GM12878 (cell line): Measurements from ENCODE around the gene ARAP1. TPM values are rescaled to one million over a fixed set of nuclear protein-coding genes. Genes with fewer than 3 reads are reported as not detected.

ENCODE experiments used
- ATAC-seq: fragments of 200-7000 bp; cut with Tn5 transposase; 3 replicates; pipeline ENCODE4 v1.9.1; 2020; ENCODE audit warnings: mild to moderate bottlenecking, moderate library complexity
- BruUV-seq: library from RNA; stranded (reverse); fragments of 400-500 nt; replicated peaks from 2 replicates; lab custom pipeline; 2021; lab: Mats Ljungman, UMichigan
- CTCF ChIA-PET: fragments of 300-600 bp; sonication (Branson Sonifier 250); formaldehyde crosslinking; extraction: SDS; loops from one replicate; lab custom pipeline; 2021; ENCODE audit warnings: inconsistent platforms; lab: Yijun Ruan, JAX
- POLR2A ChIA-PET: fragments of 350-600 bp; formaldehyde crosslinking; extraction: SDS; loops from one replicate; lab custom pipeline; 2021; ENCODE audit warnings: inconsistent platforms; lab: Charles Lee
- RAD21 ChIA-PET: fragments of 300-600 bp; sonication (Branson Sonifier 250); formaldehyde crosslinking; loops from one replicate; lab custom pipeline; 2023; ENCODE audit warnings: antibody characterized with exemption; ENCODE audit not compliant: unreplicated experiment; lab: Charles Lee
- SMC1A ChIA-PET: fragments of 300-600 bp; sonication (Branson Sonifier 250); formaldehyde crosslinking; loops from one replicate; lab custom pipeline; 2023; ENCODE audit not compliant: unreplicated experiment, uncharacterized antibody; lab: Charles Lee
- DNase-seq: peaks from one replicate; pipeline ENCODE4 v3.0.0-alpha.2; 2011; ENCODE audit warnings: low read depth, low spot score
- FAIRE-seq: peaks from 3 replicates; lab custom pipeline; 2011; peaks lifted over from hg19 to GRCh38; lab: Jason Lieb, UNC
- H2AFZ ChIP-seq: 2 replicates; pipeline ENCODE4 v1.6.0; 2011; ENCODE audit warnings: low read depth, low read length, control low read depth; ENCODE audit not compliant: control insufficient read depth
- H3K27ac ChIP-seq: 2 replicates; pipeline ENCODE4 v1.5.1; 2011; ENCODE audit warnings: control low read depth; ENCODE audit not compliant: control insufficient read depth, insufficient read depth
- H3K27me3 ChIP-seq, 2 experiments: replicated peaks in 1 of 2; 2 replicates each; pipeline versions ENCODE4 v1.6.0 to v1.6.1; 2011; ENCODE audit warnings: low read length in 1 of 2; ENCODE audit not compliant: control insufficient read depth in 2 of 2, insufficient read depth in 2 of 2
- H3K36me3 ChIP-seq, 2 experiments: 2 replicates each; pipeline ENCODE4 v1.5.1; 2011; ENCODE audit warnings: low read length in 1 of 2; ENCODE audit not compliant: control insufficient read depth in 2 of 2, insufficient read depth in 2 of 2
- H3K4me1 ChIP-seq: 2 replicates; pipeline ENCODE4 v1.6.1; 2011; ENCODE audit warnings: mild to moderate bottlenecking, low read length, moderate library complexity, mixed read lengths; ENCODE audit not compliant: control insufficient read depth, insufficient read depth
- H3K4me2 ChIP-seq: 2 replicates; pipeline ENCODE4 v1.6.0; 2011; ENCODE audit warnings: control low read depth; ENCODE audit not compliant: control insufficient read depth, insufficient read depth
- H3K4me3 ChIP-seq: fragments of 200-600 bp; sonication (generic); 2 replicates; pipeline ENCODE4 v1.5.1; 2016
- H3K79me2 ChIP-seq: 2 replicates; pipeline ENCODE4 v1.6.0; 2011; ENCODE audit warnings: low read length; ENCODE audit not compliant: control insufficient read depth, insufficient read depth
- H3K9ac ChIP-seq: 2 replicates; pipeline ENCODE4 v1.8.0; 2011; ENCODE audit warnings: low read length, control low read depth, mixed read lengths; ENCODE audit not compliant: control insufficient read depth, insufficient read depth
- H3K9me3 ChIP-seq: replicated peaks from 3 replicates; pipeline ENCODE4 v1.5.1; 2011; ENCODE audit warnings: mild to moderate bottlenecking, low read length; ENCODE audit not compliant: control insufficient read depth, insufficient read depth
- H4K20me1 ChIP-seq: 2 replicates; pipeline ENCODE4 v1.6.0; 2011; ENCODE audit not compliant: control insufficient read depth, insufficient read depth
- CEBPB ChIP-seq, 2 experiments: fragments of 150-350 bp in 1 of 2; IDR thresholded peaks; 2 replicates each; pipeline ENCODE4 v1.6.1; 2012 to 2014; ENCODE audit warnings: low read depth in 2 of 2, low read length in 2 of 2, borderline replicate concordance in 1 of 2, inconsistent platforms in 1 of 2
- CUX1 ChIP-seq: IDR thresholded peaks from 2 replicates; pipeline ENCODE4 v1.6.1; 2012; ENCODE audit warnings: improper control_type of control experiment, low read depth, low read length; ENCODE audit not compliant: insufficient replicate concordance
- EP300 ChIP-seq, 2 experiments: fragments of 150-350 bp in 1 of 2; IDR thresholded peaks; 2 replicates each; pipeline ENCODE4 v1.6.1; 2011 to 2012; ENCODE audit warnings: low read depth in 2 of 2, low read length in 2 of 2, borderline replicate concordance in 1 of 2, improper control_type of control experiment in 1 of 2, inconsistent platforms in 1 of 2; ENCODE audit not compliant: control insufficient read depth in 1 of 2
- ETV6 ChIP-seq, 2 experiments: fragments of 450-650 bp in 1 of 2; IDR thresholded peaks in 1 of 2; conservative IDR thresholded peaks in 1 of 2; 2 replicates each; pipeline ENCODE4 v1.6.1; 2014; ENCODE audit warnings: antibody characterized with exemption in 1 of 2, borderline replicate concordance in 1 of 2, low read depth in 1 of 2, mild to moderate bottlenecking in 1 of 2, moderate library complexity in 1 of 2
- FOXK2 ChIP-seq: fragments of 450-650 bp; IDR thresholded peaks from 2 replicates; pipeline ENCODE4 v1.6.1; 2017; ENCODE audit warnings: mild to moderate bottlenecking, moderate library complexity
- IKZF1 ChIP-seq: fragments of 450-650 bp; conservative IDR thresholded peaks from 2 replicates; pipeline ENCODE4 v1.6.1; 2017; ENCODE audit warnings: antibody characterized with exemption, mild to moderate bottlenecking
- LARP7 ChIP-seq: fragments of 450-650 bp; IDR thresholded peaks from 2 replicates; pipeline ENCODE4 v1.6.1; 2017; ENCODE audit warnings: mild to moderate bottlenecking
- MLLT1 ChIP-seq: fragments of 450-650 bp; IDR thresholded peaks from 2 replicates; pipeline ENCODE4 v1.6.1; 2016; ENCODE audit warnings: mild to moderate bottlenecking
- NFYA ChIP-seq: IDR thresholded peaks from 2 replicates; pipeline ENCODE4 v1.6.1; 2011; ENCODE audit warnings: low read depth, mild to moderate bottlenecking, low read length, improper control_type of control experiment, borderline replicate concordance
- RB1 ChIP-seq: fragments of 450-650 bp; formaldehyde crosslinking; IDR thresholded peaks from 2 replicates; pipeline ENCODE4 v1.6.1; 2017; ENCODE audit warnings: mild to moderate bottlenecking, borderline replicate concordance
- SUZ12 ChIP-seq: fragments of 200-600 bp; sonication (generic); IDR thresholded peaks from one replicate; pipeline ENCODE4 v1.6.1; 2018; ENCODE audit warnings: antibody characterized with exemption, mild to moderate bottlenecking; ENCODE audit not compliant: unreplicated experiment
- YBX1 ChIP-seq: fragments of 450-650 bp; IDR thresholded peaks from 2 replicates; pipeline ENCODE4 v1.6.1; 2016; ENCODE audit warnings: antibody characterized with exemption
- WGBS: methylation state at CpG from one replicate; pipeline ENCODE4 v1.1.6; 2016; ENCODE audit warnings: low lambda C conversion rate; ENCODE audit not compliant: insufficient replicate concordance, insufficient coverage; ENCODE audit errors: missing lambda C conversion rate; 5-methylcytosine and 5-hydroxymethylcytosine counted together
- in situ Hi-C: fragments of 300-500 bp; cut with MboI; formaldehyde crosslinking; loops from 9 replicates; pipeline ENCODE4 v1.14.3; 2018; ENCODE audit warnings: mixed read lengths
- intact Hi-C: fragments of 100-400 bp; cut with micrococcal nuclease; formaldehyde crosslinking; loops from one replicate; pipeline ENCODE4 v1.14.2; 2022; ENCODE audit not compliant: unreplicated experiment
- polyA plus RNA-seq, 11 experiments: library from polyadenylated mRNA; depleted of rRNA in 4 of 11; unstranded in 6 of 11; stranded (reverse) in 5 of 11; fragments of >200 nt; fragmentation: Nextera tagmentation in 4 of 11; fragmentation: Illumina TruSeq in 1 of 11; extraction: Ambion mirVana in 4 of 11; extraction: Trizol in 1 of 11; gene quantifications; 1 replicate in 1 of 11; 2 replicates in 10 of 11; pipeline versions ENCODE4 v1.2.1 to v1.2.3, GENCODE V29; 2011 to 2016; ENCODE audit warnings: inconsistent platforms in 2 of 11, missing spikeins in 2 of 11, low read depth in 1 of 11
- total RNA-seq, 4 experiments: library from RNA; depleted of rRNA in 3 of 4; stranded (reverse); fragments of >200 nt in 3 of 4; fragmentation: Illumina TruSeq in 1 of 4; extraction: Trizol in 1 of 4; gene quantifications; 2 replicates each; pipeline versions ENCODE4 v1.2.1 to v1.2.3, GENCODE V29; 2013 to 2021
- TF ChIP-seq, protein P1 (sequence below): fragments of 450-650 bp; IDR thresholded peaks from 2 replicates; pipeline ENCODE4 v1.6.1; 2017; ENCODE audit warnings: borderline replicate concordance
- TF ChIP-seq, protein P2 (sequence below): IDR thresholded peaks from 2 replicates; pipeline ENCODE4 v1.6.1; 2012; ENCODE audit warnings: low read depth, low read length, improper control_type of control experiment

Gene ARAP1
- total and polyA plus RNA-seq, 10 of the 15 experiments (the other 5 are each of a cell fraction or from before 2014, with no cell fraction given): 0.55 to 102 (median 51.0) TPM

DNA sequence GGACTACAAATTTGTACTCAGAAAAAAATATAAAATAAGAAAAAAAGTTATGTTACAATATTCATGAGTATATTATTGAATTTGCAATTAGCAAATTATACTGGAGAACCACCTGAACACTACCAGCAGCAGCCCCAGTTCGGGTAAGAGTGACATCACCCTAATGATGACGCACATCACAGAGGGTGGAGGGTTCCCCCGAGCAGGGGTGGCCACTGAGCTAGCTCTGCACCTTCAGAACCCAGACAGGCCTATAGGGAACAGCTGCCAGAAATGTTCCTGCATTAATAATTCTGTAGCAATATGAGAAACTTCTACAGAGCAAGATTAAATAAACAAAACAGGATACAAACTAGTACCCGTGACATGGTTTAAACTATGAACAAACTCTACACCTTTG, 17.5 kb upstream of the ARAP1 start:
- Histone ChIP-seq H3K9me3 (no peaks in the 10 kb centered on the region), H2AFZ (no peak overlapping the region), H3K9ac (no peak overlapping the region), H3K4me2 (no peak overlapping the region), H3K27me3 (no peaks in the 10 kb centered on the region), H3K79me2 (no peaks in the 10 kb centered on the region), H3K4me1 (no peaks in the 10 kb centered on the region), H4K20me1 (no peaks in the 10 kb centered on the region), H3K36me3 (no peaks in the 10 kb centered on the region), H3K4me3 (no peak overlapping the region), H3K27ac (no peak overlapping the region)
- DNase-seq (no peak), FAIRE-seq (no peak), ATAC-seq (no peak)
- intact Hi-C loops: no loop called here
- RAD21 ChIA-PET: no interaction called here
- SMC1A ChIA-PET: interaction anchor here (1.1 kb wide), 1 partner anchor 10 kb away, joined by 4 read pairs; no protein-coding TSS in a partner anchor
- in situ Hi-C loops: no loop called here
- POLR2A ChIA-PET: no interaction called here
- no TSS peak for BruUV-seq
- CTCF ChIA-PET: interaction anchor here (1.5 kb wide), 1 partner anchor 23 kb away, joined by 3 read pairs; no protein-coding TSS in a partner anchor
- WGBS: 59% methylated on average over 4 of the region's 4 CpGs
- TF ChIP-seq SUZ12 (no peak), CUX1 (no peak), ETV6 (conservative IDR thresholded peaks at IDR 0.05 in 1 of 2, IDR thresholded peaks at IDR 0.05 in 1 of 2; ENCODE audit: borderline replicate concordance in 1 of 2, low read depth in 1 of 2) (no peak), MLLT1 (no peak), NFYA (no peak), YBX1 (no peak), IKZF1 (no peak), EP300 (IDR thresholded peaks at IDR 0.05; ENCODE audit: borderline replicate concordance in 1 of 2, control insufficient read depth in 1 of 2, low read depth in 2 of 2, low read length in 2 of 2) (no peak), CEBPB (IDR thresholded peaks at IDR 0.05; ENCODE audit: borderline replicate concordance in 1 of 2, low read depth in 2 of 2, low read length in 2 of 2) (no peak), LARP7 (no peak), FOXK2 (no peak), RB1 (no peak)
- TF ChIP-seq, protein P1, sequence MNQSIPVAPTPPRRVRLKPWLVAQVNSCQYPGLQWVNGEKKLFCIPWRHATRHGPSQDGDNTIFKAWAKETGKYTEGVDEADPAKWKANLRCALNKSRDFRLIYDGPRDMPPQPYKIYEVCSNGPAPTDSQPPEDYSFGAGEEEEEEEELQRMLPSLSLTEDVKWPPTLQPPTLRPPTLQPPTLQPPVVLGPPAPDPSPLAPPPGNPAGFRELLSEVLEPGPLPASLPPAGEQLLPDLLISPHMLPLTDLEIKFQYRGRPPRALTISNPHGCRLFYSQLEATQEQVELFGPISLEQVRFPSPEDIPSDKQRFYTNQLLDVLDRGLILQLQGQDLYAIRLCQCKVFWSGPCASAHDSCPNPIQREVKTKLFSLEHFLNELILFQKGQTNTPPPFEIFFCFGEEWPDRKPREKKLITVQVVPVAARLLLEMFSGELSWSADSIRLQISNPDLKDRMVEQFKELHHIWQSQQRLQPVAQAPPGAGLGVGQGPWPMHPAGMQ: no peak
- TF ChIP-seq, protein P2, sequence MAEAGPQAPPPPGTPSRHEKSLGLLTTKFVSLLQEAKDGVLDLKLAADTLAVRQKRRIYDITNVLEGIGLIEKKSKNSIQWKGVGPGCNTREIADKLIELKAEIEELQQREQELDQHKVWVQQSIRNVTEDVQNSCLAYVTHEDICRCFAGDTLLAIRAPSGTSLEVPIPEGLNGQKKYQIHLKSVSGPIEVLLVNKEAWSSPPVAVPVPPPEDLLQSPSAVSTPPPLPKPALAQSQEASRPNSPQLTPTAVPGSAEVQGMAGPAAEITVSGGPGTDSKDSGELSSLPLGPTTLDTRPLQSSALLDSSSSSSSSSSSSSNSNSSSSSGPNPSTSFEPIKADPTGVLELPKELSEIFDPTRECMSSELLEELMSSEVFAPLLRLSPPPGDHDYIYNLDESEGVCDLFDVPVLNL: no peak
